ENCODE results near the gene SLC49A3.

The SLC49A3 gene

DNA sequence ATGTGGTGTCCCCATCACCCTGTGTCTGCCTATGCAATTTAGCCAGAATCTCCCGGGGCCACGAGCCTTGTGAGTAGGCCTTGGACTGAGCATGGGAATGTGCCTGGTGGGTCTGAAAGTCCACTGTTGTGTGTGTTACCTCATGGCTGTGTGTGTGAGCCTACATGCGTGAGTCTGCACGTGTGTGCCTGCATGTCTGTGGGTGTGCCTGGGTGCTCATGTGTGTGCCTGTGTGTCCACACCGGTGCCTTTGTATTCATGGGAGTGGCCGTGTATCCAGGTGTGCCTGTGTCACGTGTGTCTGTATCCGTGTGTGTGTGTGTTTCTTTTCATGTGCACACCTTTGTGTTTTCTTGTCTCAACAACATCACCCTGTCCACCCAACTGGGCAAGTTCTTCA, 29.1 kb downstream of the SLC49A3 start:
- peak overlapping the region in 1 of 2 donors; percentile 66 for H3K27ac Mint-ChIP-seq
- no peaks in the 10 kb centered on the region for H3K9me3 Mint-ChIP-seq
- no peak for DNase-seq
- ATAC-seq (replicated peaks): no peak
- no peak overlapping the region for H3K4me3 Mint-ChIP-seq
- peaks cover 22% of the 10 kb centered on the region for H3K36me3 Mint-ChIP-seq (ENCODE audit: insufficient read depth)
- H3K27me3 Mint-ChIP-seq: peaks cover 0 to 7% of the 10 kb centered on the region in 2 donors
- H3K4me1 Mint-ChIP-seq (ENCODE audit: low read depth in 2 of 2): peaks cover 0 to 17% of the 10 kb centered on the region in 2 donors

GRCh38 chr4:658681-659667, 30.0 kb downstream of the SLC49A3 start:
- H3K36me3 Mint-ChIP-seq (ENCODE audit: insufficient read depth): peaks cover 17% of the 10 kb centered on the region
- DNase-seq (no peak), ATAC-seq (replicated peaks) (no peak)
- H3K27me3 Mint-ChIP-seq: peaks cover 0 to 7% of the 10 kb centered on the region in 2 donors
- no peaks in the 10 kb centered on the region for H3K9me3 Mint-ChIP-seq
- H3K4me3 Mint-ChIP-seq: no peak overlapping the region
- H3K27ac Mint-ChIP-seq: no peak overlapping the region
- peaks cover 0 to 15% of the 10 kb centered on the region in 2 donors for H3K4me1 Mint-ChIP-seq (ENCODE audit: low read depth in 2 of 2)

- Mint-ChIP-seq H3K4me3 (no peak overlapping the region), H3K27ac (no peak overlapping the region), H3K36me3 (ENCODE audit: insufficient read depth) (peaks cover 13% of the 10 kb centered on the region), H3K27me3 (peaks cover 0 to 9% of the 10 kb centered on the region in 2 donors), H3K4me1 (ENCODE audit: low read depth in 2 of 2) (peaks cover 0 to 14% of the 10 kb centered on the region in 2 donors), H3K9me3 (no peaks in the 10 kb centered on the region)
- ATAC-seq (replicated peaks) (no peak), DNase-seq (no peak)
Measured at GRCh38 chr4:657834-658667, 30.9 kb downstream of the SLC49A3 start.

DNA sequence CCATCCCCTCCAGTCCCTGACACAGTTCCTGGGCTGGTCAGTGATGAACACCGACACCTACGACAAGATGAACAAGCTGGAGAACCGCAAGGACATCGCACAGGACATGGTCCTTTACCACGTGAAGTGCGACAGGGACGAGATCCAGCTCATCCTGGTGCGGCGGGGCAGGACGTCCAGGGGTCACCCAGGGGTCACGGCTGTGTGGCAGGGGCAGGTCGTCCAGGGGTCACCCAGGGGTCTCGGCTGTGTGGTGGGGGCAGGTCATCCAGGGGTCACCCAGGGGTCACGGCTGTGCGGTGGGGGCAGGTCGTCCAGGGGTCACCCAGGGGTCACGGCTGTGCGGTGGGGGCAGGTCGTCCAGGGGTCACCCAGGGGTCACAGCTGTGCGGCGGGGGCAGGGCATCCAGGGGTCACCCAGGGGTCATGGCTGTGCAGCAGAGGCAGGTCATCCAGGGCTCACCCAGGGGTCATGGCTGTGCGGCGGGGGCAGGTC, 31.6 kb downstream of the SLC49A3 start:
- no peak overlapping the region for H3K4me3 Mint-ChIP-seq
- peaks cover 8% of the 10 kb centered on the region for H3K36me3 Mint-ChIP-seq (ENCODE audit: insufficient read depth)
- DNase-seq (no peak), ATAC-seq (replicated peaks) (no peak)
- peaks cover 0 to 10% of the 10 kb centered on the region in 2 donors for H3K4me1 Mint-ChIP-seq (ENCODE audit: low read depth in 2 of 2)
- peaks cover 0 to 15% of the 10 kb centered on the region in 2 donors for H3K27me3 Mint-ChIP-seq
- no peak overlapping the region for H3K27ac Mint-ChIP-seq
- H3K9me3 Mint-ChIP-seq: no peaks in the 10 kb centered on the region

- H3K36me3 Mint-ChIP-seq (ENCODE audit: insufficient read depth): peaks cover 8% of the 10 kb centered on the region
- H3K9me3 Mint-ChIP-seq: no peaks in the 10 kb centered on the region
- H3K27ac Mint-ChIP-seq: no peak overlapping the region
- ATAC-seq (replicated peaks) (no peak), DNase-seq (no peak)
- no peak overlapping the region for H3K4me3 Mint-ChIP-seq
- peaks cover 0 to 21% of the 10 kb centered on the region in 2 donors for H3K27me3 Mint-ChIP-seq
- peaks cover 0 to 10% of the 10 kb centered on the region in 2 donors for H3K4me1 Mint-ChIP-seq (ENCODE audit: low read depth in 2 of 2)
Measured at GRCh38 chr4:656436-657337, 32.3 kb downstream of the SLC49A3 start.

GRCh38 chr4:655464-656151, 33.3 kb downstream of the SLC49A3 start:
- no peak overlapping the region for H3K27ac Mint-ChIP-seq

DNA sequence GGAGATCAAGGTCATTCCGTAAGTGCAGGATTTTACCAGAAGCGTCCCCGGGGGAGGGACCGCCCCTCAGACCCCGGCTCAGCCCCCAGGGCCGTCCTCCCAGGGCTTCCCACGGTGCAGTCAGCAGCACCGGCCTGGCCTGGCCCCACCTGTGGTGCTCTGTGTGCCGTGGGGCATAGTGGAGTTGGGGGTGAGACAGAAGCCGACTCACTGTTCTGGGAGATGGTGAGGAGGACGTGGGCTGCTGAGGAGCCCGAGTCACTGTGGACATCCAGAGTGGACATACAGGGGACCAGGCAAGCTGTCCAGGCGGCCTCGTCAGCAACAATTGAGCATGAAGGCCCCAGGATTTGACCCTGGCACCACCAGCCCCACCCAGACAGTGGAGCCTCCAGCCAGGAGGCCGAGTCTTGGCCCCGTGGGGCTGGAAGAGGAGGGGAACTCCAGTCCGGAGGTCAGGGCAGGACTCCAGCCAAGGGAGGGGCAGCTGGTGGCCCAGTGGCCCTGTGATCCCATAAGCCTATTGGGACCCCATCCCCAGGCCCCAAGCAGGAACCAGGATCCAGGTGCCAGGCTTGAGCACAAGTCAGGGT, 34.0 kb downstream of the SLC49A3 start:
- Mint-ChIP-seq H3K4me1 (ENCODE audit: low read depth in 2 of 2) (peaks cover 0 to 8% of the 10 kb centered on the region in 2 donors), H3K27me3 (peaks cover 0 to 32% of the 10 kb centered on the region in 2 donors), H3K27ac (no peak overlapping the region), H3K9me3 (no peaks in the 10 kb centered on the region), H3K4me3 (no peak overlapping the region), H3K36me3 (ENCODE audit: insufficient read depth) (peaks cover 2% of the 10 kb centered on the region)
- no peak for ATAC-seq (replicated peaks)
- DNase-seq: no peak

More at GRCh38 chr4:655464-656151, 33.3 kb downstream of the SLC49A3 start:
- Mint-ChIP-seq H3K4me1 (ENCODE audit: low read depth in 2 of 2) (peaks cover 0 to 10% of the 10 kb centered on the region in 2 donors), H3K4me3 (no peak overlapping the region), H3K36me3 (ENCODE audit: insufficient read depth) (peaks cover 7% of the 10 kb centered on the region), H3K9me3 (no peaks in the 10 kb centered on the region), H3K27me3 (peaks cover 0 to 27% of the 10 kb centered on the region in 2 donors)
- DNase-seq (no peak), ATAC-seq (replicated peaks) (no peak)

GRCh38 chr4:654503-654845, 34.5 kb downstream of the SLC49A3 start:
- no peak for ATAC-seq (replicated peaks)
- Mint-ChIP-seq H3K27me3 (peaks cover 0 to 32% of the 10 kb centered on the region in 2 donors), H3K27ac (no peak overlapping the region), H3K36me3 (ENCODE audit: insufficient read depth) (no peaks in the 10 kb centered on the region), H3K4me3 (no peak overlapping the region), H3K9me3 (no peaks in the 10 kb centered on the region), H3K4me1 (ENCODE audit: low read depth in 2 of 2) (peaks cover 0 to 6% of the 10 kb centered on the region in 2 donors)
- no peak for DNase-seq

DNA sequence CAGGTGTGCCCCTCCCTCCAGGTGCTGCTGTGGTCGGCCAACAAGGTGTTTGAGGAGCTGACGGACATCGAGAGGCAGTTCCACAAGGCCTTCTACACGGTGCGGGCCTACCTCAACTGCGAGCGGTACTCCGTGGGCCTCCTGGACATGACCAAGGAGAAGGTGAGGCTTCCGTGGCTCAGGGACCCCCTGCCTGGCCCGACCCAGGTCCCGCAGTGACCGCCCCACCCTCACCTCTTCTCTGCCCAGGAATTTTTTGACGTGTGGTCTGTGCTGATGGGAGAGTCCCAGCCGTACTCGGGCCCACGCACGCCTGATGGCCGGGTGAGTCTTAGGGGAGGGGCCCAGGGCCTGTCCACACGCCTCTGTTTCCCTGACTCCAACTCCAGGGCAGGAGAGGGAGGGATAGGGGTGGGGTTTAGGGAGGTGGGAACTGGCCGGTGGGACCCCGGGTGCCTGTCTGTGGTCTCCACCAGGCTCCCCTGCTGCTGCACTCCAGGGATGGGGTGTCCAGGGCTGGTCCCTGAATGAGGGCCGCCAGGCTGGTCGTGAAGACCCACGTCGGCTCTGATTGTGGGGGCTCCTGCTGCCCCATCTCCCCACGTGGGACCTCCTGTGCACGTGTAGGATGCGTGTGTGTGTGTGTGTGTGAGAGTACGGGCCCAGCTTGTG, 35.0 kb downstream of the SLC49A3 start:
- DNase-seq (no peak), ATAC-seq (replicated peaks) (no peak)
- Mint-ChIP-seq H3K4me3 (no peak overlapping the region), H3K36me3 (ENCODE audit: insufficient read depth) (no peaks in the 10 kb centered on the region), H3K27me3 (peaks cover 0 to 32% of the 10 kb centered on the region in 2 donors), H3K4me1 (ENCODE audit: low read depth in 2 of 2) (peaks cover 0 to 2% of the 10 kb centered on the region in 2 donors), H3K9me3 (no peaks in the 10 kb centered on the region), H3K27ac (no peak overlapping the region)

DNA sequence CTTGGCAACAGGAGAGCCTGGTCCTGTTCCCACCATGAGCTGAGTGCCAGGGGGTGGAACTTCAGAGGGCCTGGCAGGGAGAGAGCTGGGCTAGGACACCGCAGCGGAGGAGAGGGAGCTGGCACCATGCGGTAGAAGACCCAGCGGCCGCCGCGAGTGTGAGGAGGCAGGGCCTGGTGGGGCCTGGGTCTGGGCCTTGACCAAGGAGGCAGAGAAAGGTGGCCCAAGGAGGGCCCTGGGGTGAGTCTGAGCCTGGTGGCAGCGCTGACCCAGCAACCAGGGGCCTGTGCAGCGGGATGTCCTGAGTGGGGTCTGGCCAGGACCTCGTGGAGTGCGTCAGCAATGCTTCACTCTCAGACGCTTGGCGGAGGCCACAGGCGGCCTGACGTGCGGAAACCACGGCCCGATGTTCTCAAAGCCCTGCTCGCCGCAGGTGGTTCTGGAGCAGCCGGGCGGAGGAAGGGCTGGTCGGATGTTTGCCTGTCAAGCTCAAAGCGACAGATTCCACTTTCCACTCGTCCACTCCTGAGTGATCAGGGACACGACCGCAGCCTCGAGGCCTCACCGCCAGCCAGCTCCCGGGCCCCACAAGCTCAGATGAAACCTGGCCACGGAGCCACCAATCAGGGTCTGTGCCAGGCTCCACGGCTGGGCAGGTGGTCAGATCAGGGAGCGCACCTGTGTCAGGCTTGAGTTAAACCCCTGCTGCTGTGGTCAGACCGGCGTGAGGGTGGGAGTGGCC, 35.7 kb downstream of the SLC49A3 start:
- H3K4me1 Mint-ChIP-seq (ENCODE audit: low read depth in 2 of 2): peaks cover 0 to 2% of the 10 kb centered on the region in 2 donors
- peaks cover 0 to 38% of the 10 kb centered on the region in 2 donors for H3K27me3 Mint-ChIP-seq
- no peaks in the 10 kb centered on the region for H3K36me3 Mint-ChIP-seq (ENCODE audit: insufficient read depth)
- no peak overlapping the region for H3K27ac Mint-ChIP-seq
- no peaks in the 10 kb centered on the region for H3K9me3 Mint-ChIP-seq
- DNase-seq (no peak), ATAC-seq (replicated peaks) (no peak)
- no peak overlapping the region for H3K4me3 Mint-ChIP-seq
